Glomerular endothelial cell (primary cell): ENCODE results near the gene CYSTM1. TPM values are rescaled to one million over a fixed set of nuclear protein-coding genes. Genes with fewer than 3 reads are reported as not detected.
"Not testable (repeated sequence)": the region's sequence is repeated elsewhere in the genome, so short reads cannot be mapped to it uniquely, and the experiment has no call there.

ENCODE experiments used
- DNase-seq: peaks from one replicate; pipeline ENCODE4 v3.0.0-alpha.2; 2011; ENCODE audit warnings: low read depth, low spot score; ENCODE audit errors: extremely low read depth
- total RNA-seq: library from RNA; depleted of rRNA; stranded (reverse); fragments of >200 nt; gene quantifications from 2 replicates; pipeline ENCODE4 v1.2.3, GENCODE V29; 2015

Gene CYSTM1
- total RNA-seq, 1 donor from 2014 or later = 61.0 TPM

- no peak for DNase-seq
Observed at GRCh38 chr5:140148508-140148907, 26.5 kb upstream of the CYSTM1 start.

- no peak for DNase-seq
Observed at GRCh38 chr5:140150201-140150600, 24.8 kb upstream of the CYSTM1 start.

GRCh38 chr5:140151144-140152021 is 23.6 kb upstream of the CYSTM1 start:
- DNase-seq = no peak

- DNase-seq = no peak
Observed at GRCh38 chr5:140152022-140152999, 22.7 kb upstream of the CYSTM1 start.

GRCh38 chr5:140153255-140153654 is 21.7 kb upstream of the CYSTM1 start:
- no peak for DNase-seq

- no peak for DNase-seq
Observed at GRCh38 chr5:140153905-140154304, 21.1 kb upstream of the CYSTM1 start.

- not testable (repeated sequence) for DNase-seq
Observed at GRCh38 chr5:140154710-140155381, 20.1 kb upstream of the CYSTM1 start.

GRCh38 chr5:140157032-140157781 is 17.8 kb upstream of the CYSTM1 start:
- peak; percentile 45 for DNase-seq

- DNase-seq = no peak
Observed at GRCh38 chr5:140159014-140159927, 15.7 kb upstream of the CYSTM1 start.

GRCh38 chr5:140162275-140162674 is 12.7 kb upstream of the CYSTM1 start:
- DNase-seq = no peak

- no peak for DNase-seq
Observed at GRCh38 chr5:140162781-140163180, 12.2 kb upstream of the CYSTM1 start.

- DNase-seq = no peak
Observed at GRCh38 chr5:140165101-140165922, 9.7 kb upstream of the CYSTM1 start.

GRCh38 chr5:140165923-140166270 is 9.1 kb upstream of the CYSTM1 start:
- no peak for DNase-seq

GRCh38 chr5:140166911-140167310 is 8.1 kb upstream of the CYSTM1 start:
- DNase-seq = no peak

- no peak for DNase-seq
Observed at GRCh38 chr5:140168371-140168770, 6.6 kb upstream of the CYSTM1 start.

GRCh38 chr5:140169410-140169809 is 5.6 kb upstream of the CYSTM1 start:
- no peak for DNase-seq

- no peak for DNase-seq
Observed at GRCh38 chr5:140172483-140172882, 2.5 kb upstream of the CYSTM1 start.

GRCh38 chr5:140174014-140174413 is 974 bp upstream of the CYSTM1 start:
- no peak for DNase-seq
